Uterus (tissue), 4 donors: Measurements from ENCODE around the gene KYAT1. TPM values are rescaled to one million over a fixed set of nuclear protein-coding genes. Genes with fewer than 3 reads are reported as not detected.
"Not testable (repeated sequence)": the region's sequence is repeated elsewhere in the genome, so short reads cannot be mapped to it uniquely, and the experiment has no call there.

Experiments used
- DNase-seq, 2 donors: peaks; one replicate each; pipeline ENCODE4 v3.0.0-alpha.2; 2019 to 2020
- H3K27ac ChIP-seq, 2 donors: fragments of 200-600 bp; sonication (generic); 1 replicate in 1 of 2; 2 replicates in 1 of 2; pipeline ENCODE4 v1.5.1; 2016 to 2018
- H3K27me3 ChIP-seq, 2 donors: fragments of 200-600 bp; sonication (generic); one replicate each; pipeline ENCODE4 v1.5.1; 2018 to 2019; ENCODE audit warnings: control low read depth in 1 of 2
- H3K36me3 ChIP-seq, 2 donors: fragments of 200-600 bp; sonication (generic); one replicate each; pipeline ENCODE4 v1.5.1; 2019; ENCODE audit warnings: control low read depth in 1 of 2
- H3K4me1 ChIP-seq, 2 donors: fragments of 200-600 bp; sonication (generic); one replicate each; pipeline ENCODE4 v1.5.1; 2018 to 2019; ENCODE audit warnings: control low read depth in 1 of 2
- H3K4me3 ChIP-seq, 2 donors: fragments of 200-600 bp; sonication (generic); 1 replicate in 1 of 2; 2 replicates in 1 of 2; pipeline ENCODE4 v1.5.1; 2018 to 2019; ENCODE audit warnings: mild to moderate bottlenecking in 1 of 2
- H3K9me3 ChIP-seq, 2 donors: fragments of 200-600 bp; sonication (generic); one replicate each; pipeline ENCODE4 v1.5.1; 2019; ENCODE audit warnings: control low read depth in 1 of 2
- POLR2A ChIP-seq, 2 donors: fragments of 450-650 bp; IDR thresholded peaks; one replicate each; pipeline ENCODE4 v1.6.1; 2016; ENCODE audit warnings: antibody characterized with exemption in 2 of 2, mild to moderate bottlenecking in 1 of 2, moderate library complexity in 1 of 2
- intact Hi-C: fragments of 100-400 bp; cut with DNase I; formaldehyde crosslinking; loops from one replicate; pipeline ENCODE4 v1.15.1; 2023; ENCODE audit warnings: low total_unique reads
- total RNA-seq, 4 donors: library from RNA; depleted of rRNA in 3 of 4; stranded (reverse); fragments of >200 nt in 3 of 4; gene quantifications; one replicate each; pipeline versions ENCODE4 v1.1.0 to v1.2.4, GENCODE V29; 2014 to 2023
- TF ChIP-seq, protein P1 (sequence below), 4 experiments: fragments of 200-600 bp in 2 of 4; fragments of 450-650 bp in 2 of 4; sonication (generic) in 2 of 4; IDR thresholded peaks; one replicate each; pipeline ENCODE4 v1.5.1; 2016 to 2019; ENCODE audit warnings: antibody characterized with exemption in 4 of 4, mild to moderate bottlenecking in 2 of 4, moderate library complexity in 1 of 4
- donor health status: DM: yes; HTN: yes; CAD: no.

The KYAT1 gene
- total RNA-seq, 4 donors from 2014 or later, result 1.5 to 11.0 (median 3.4) TPM

DNA sequence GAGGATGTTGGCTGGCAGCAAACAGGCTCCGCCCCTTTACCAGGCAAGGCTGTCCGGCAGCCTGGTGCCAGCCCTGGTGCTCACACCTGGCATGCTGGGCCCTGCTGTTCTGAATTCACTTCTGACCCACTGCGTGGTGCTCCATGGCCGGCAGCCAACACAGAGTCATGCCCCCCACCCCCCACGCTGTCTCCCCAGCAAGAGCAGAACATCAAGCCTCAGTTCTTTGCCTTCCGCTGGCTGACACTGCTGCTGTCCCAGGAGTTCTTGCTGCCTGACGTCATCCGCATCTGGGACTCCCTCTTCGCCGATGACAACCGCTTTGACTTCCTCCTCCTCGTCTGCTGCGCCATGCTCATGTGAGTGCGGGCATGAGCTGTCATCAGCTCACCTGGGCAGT lies 76.1 kb downstream of the KYAT1 start:
- H3K4me3 ChIP-seq, result no peak overlapping the region
- no peaks in the 10 kb centered on the region for H3K4me1 ChIP-seq
- H3K27me3 ChIP-seq, result no peaks in the 10 kb centered on the region
- no peaks in the 10 kb centered on the region for H3K9me3 ChIP-seq
- no peaks in the 10 kb centered on the region for H3K36me3 ChIP-seq
- DNase-seq, result no peak
- TF ChIP-seq, protein P1, sequence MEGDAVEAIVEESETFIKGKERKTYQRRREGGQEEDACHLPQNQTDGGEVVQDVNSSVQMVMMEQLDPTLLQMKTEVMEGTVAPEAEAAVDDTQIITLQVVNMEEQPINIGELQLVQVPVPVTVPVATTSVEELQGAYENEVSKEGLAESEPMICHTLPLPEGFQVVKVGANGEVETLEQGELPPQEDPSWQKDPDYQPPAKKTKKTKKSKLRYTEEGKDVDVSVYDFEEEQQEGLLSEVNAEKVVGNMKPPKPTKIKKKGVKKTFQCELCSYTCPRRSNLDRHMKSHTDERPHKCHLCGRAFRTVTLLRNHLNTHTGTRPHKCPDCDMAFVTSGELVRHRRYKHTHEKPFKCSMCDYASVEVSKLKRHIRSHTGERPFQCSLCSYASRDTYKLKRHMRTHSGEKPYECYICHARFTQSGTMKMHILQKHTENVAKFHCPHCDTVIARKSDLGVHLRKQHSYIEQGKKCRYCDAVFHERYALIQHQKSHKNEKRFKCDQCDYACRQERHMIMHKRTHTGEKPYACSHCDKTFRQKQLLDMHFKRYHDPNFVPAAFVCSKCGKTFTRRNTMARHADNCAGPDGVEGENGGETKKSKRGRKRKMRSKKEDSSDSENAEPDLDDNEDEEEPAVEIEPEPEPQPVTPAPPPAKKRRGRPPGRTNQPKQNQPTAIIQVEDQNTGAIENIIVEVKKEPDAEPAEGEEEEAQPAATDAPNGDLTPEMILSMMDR (IDR thresholded peaks at IDR 0.05), result no peak
- TF ChIP-seq POLR2A (IDR thresholded peaks at IDR 0.05), result no peak
- intact Hi-C loops, result no loop called here
- no peak overlapping the region for H3K27ac ChIP-seq

DNA sequence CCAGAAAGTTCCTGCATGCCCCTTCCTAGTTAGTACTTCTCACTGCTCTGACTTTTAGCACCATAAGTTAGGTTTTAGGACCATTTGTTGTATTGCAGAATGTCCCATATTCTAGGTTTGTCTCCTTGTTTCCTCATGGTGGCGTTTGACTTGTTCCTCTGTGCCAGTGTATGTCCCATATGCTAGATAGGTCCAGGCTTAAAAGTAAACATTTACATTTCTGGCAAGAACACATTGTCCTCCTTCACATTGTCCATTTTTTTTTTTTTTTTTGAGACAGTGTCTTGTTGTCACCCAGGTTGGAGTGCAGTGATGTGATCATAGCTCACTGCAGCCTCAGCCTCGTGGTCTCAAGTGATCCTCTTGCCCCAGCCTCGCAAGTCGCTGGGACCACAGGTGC lies 79.3 kb downstream of the KYAT1 start:
- Histone ChIP-seq H3K4me3 (no peak overlapping the region), H3K36me3 (no peaks in the 10 kb centered on the region)
- intact Hi-C loops, result no loop called here

DNA sequence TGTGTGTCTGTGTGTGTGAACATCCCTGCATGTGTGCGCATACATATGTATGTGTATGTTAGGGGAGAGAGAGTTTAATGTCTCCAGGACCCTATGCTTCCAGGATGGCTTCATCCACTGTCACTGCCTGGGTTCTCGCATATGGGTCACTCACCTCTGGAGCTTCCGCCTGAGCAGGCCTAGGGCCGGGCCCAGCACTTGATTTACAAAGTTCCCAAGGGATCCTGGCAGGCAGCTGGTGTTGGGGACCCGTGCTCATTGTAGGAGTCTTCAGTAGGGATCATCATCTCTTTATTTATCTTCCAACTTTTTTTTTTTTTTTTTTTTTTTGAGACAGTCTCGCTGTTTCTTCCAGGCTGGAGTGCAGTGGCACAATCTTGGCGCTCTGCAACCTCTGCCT lies 81.7 kb downstream of the KYAT1 start:
- Histone ChIP-seq H3K9me3 (no peaks in the 10 kb centered on the region), H3K36me3 (no peaks in the 10 kb centered on the region), H3K4me3 (no peak overlapping the region), H3K27ac (no peak overlapping the region), H3K27me3 (no peaks in the 10 kb centered on the region), H3K4me1 (no peaks in the 10 kb centered on the region)
- DNase-seq, result no peak
- TF ChIP-seq, protein P1 (IDR thresholded peaks at IDR 0.05), result no peak
- no peak for TF ChIP-seq POLR2A (IDR thresholded peaks at IDR 0.05)
- intact Hi-C loops, result no loop called here

More for the DNA sequence above, 79.3 kb downstream of the KYAT1 start:
- no peak for DNase-seq
- no peak for TF ChIP-seq POLR2A (IDR thresholded peaks at IDR 0.05)
- TF ChIP-seq, protein P1 (IDR thresholded peaks at IDR 0.05), result no peak
- H3K4me1 ChIP-seq, result no peaks in the 10 kb centered on the region
- no peak overlapping the region for H3K27ac ChIP-seq
- H3K9me3 ChIP-seq, result no peaks in the 10 kb centered on the region
- no peaks in the 10 kb centered on the region for H3K27me3 ChIP-seq

DNA sequence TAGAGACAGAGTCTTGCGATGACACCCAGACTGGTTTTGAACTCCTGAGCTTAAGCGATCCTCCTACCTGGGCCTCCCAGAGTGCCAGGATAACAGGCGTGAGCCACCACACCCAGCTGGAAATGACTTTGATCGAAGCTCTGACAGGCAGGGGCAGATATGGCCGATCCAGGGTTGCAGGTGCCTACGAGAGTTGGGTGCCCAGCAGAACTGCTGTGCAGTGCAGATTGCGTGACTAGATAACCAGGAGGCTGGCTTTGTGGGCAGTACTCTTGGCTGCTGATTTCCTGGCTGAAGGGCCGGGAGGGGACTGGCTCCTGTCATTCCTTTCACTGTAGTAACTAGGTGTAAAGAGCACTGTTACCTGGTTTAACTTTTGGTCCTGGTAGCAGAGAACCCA lies 82.9 kb downstream of the KYAT1 start:
- Histone ChIP-seq H3K36me3 (no peaks in the 10 kb centered on the region), H3K27ac (no peak overlapping the region), H3K27me3 (no peaks in the 10 kb centered on the region), H3K4me3 (no peak overlapping the region), H3K4me1 (no peaks in the 10 kb centered on the region), H3K9me3 (no peaks in the 10 kb centered on the region)
- no peak for DNase-seq
- intact Hi-C loops, result no loop called here
- no peak for TF ChIP-seq POLR2A (IDR thresholded peaks at IDR 0.05)
- TF ChIP-seq, protein P1 (IDR thresholded peaks at IDR 0.05), result no peak

DNA sequence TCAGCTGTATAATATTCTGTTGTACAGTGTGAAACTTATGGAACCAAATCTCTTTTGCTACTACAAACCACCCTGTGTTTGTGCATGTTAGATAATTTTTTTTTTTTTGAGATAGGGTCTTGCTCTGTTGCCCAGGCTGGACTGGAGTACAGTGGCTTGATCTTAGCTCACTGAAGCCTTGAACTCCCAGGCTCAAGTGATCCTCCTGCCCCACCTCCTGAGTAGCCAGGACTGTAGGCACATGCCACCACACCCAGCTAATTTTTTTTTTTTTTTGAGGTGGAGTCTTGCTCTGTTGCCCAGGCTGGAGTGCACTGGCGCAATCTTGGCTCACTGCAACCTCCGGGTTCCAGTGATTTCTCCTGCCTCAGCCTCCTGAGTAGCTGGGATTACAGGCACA lies 86.8 kb downstream of the KYAT1 start:
- H3K36me3 ChIP-seq, intact Hi-C loops: not testable (repeated sequence)

More for the DNA sequence above, 86.8 kb downstream of the KYAT1 start:
- H3K27ac ChIP-seq, DNase-seq, H3K27me3 ChIP-seq, H3K9me3 ChIP-seq, H3K4me3 ChIP-seq, H3K4me1 ChIP-seq: not testable (repeated sequence)
